NCI-H1436 (cell line): ENCODE measurements around the gene HSPBAP1.
"Not testable (repeated sequence)": the region's sequence is repeated elsewhere in the genome, so short reads cannot be mapped to it uniquely, and the experiment has no call there.

Experiments used
- DNase-seq: peaks from one replicate; lab custom pipeline; 2025; lab: John Stamatoyannopoulos, UW

Gene HSPBAP1

DNA sequence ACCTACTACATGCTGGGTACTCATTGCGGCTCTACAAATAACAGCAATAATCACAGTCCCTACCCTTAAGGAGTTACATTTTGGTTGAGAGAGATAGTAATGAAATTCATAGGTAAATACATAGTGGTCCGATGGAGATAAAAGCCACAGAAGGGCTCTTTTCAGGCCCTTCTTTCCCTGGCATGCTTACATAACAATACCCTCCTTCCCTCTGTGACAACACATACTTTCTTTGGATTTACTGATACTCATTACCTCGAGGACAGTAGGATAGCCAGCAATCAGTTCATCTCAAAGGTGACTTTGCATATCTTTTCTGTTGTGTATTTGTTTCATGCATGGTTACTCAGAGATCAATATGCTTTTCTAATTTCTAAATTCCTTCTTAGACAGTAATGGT lies 54.5 kb downstream of the HSPBAP1 start:
- DNase-seq = no peak

- not testable (repeated sequence) for DNase-seq
Observed at GRCh38 chr3:122732682-122733525, 60.7 kb downstream of the HSPBAP1 start.

- no peak for DNase-seq
Observed at GRCh38 chr3:122730240-122730639, 63.4 kb downstream of the HSPBAP1 start.

DNA sequence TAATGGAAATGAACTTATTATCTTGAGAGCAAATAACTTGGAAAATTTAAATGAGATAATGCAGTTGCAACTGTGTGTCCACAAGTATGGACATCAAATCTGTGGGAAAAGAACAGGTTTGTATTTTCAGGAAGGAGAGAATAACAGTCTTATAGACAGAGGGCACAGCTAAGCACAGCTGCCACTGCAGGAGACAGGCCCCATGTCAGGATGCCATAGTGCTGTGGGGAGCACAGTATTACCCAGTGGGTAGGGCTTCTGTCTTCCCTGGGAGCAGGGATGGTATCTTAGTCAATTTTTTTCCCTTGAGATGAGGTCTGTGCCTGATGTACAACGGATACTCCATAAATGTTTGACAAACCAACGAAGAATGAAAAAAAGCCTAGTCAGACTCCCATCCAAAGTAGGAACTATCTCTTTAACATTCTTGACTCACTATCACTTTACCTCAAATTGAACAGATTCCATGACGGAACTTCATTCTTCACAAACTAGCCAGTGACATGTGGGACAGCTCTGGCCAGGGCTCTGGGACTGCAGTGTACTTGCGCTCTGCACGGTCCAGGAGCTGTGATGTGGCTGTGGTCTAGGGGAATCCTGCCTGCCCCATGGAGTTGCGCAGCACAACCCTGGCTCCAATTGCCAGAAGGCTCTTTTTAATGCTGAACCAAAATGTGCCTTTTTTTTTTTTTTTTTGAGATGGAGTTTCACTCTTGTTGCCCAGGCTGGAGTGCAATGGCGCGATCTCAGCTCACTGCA lies 64.7 kb downstream of the HSPBAP1 start:
- DNase-seq = no peak

DNA sequence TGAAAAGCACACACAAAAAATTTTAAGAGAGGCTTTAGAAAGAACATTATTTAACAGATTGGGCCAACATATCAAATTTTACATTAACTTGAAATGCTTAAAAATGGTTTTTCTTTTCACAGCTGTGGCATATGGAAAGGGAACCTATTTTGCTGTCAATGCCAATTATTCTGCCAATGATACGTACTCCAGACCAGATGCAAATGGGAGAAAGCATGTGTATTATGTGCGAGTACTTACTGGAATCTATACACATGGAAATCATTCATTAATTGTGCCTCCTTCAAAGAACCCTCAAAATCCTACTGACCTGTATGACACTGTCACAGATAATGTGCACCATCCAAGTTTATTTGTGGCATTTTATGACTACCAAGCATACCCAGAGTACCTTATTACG lies 65.4 kb downstream of the HSPBAP1 start:
- no peak for DNase-seq

GRCh38 chr3:122727766-122728165 lies 65.9 kb downstream of the HSPBAP1 start:
- no peak for DNase-seq

GRCh38 chr3:122727294-122727693 lies 66.3 kb downstream of the HSPBAP1 start:
- no peak for DNase-seq

- no peak for DNase-seq
Observed at GRCh38 chr3:122725106-122725505, 68.5 kb downstream of the HSPBAP1 start.

- DNase-seq = no peak
Observed at GRCh38 chr3:122719273-122719921, 74.2 kb downstream of the HSPBAP1 start.

DNA sequence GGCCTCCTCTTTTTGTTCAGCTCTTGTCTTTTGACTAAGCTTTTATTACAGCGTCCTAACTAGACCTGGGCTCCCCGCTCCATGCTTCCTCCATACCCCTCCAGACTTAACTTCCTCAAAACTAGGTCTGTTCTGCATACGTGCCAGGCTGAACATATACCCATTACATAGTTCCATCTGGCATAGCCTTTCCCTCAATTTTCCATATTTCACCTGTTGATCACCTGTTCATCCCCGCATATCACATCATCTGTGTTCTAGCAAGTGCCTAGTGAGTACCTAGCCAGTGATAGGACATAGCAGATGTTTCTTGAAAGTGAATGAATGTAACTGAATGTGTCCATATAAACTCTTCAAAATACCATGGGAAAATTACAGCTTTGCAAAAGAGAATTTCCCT lies 77.0 kb downstream of the HSPBAP1 start:
- DNase-seq = no peak

- DNase-seq = no peak
Observed at GRCh38 chr3:122714273-122714672, 79.4 kb downstream of the HSPBAP1 start.

DNA sequence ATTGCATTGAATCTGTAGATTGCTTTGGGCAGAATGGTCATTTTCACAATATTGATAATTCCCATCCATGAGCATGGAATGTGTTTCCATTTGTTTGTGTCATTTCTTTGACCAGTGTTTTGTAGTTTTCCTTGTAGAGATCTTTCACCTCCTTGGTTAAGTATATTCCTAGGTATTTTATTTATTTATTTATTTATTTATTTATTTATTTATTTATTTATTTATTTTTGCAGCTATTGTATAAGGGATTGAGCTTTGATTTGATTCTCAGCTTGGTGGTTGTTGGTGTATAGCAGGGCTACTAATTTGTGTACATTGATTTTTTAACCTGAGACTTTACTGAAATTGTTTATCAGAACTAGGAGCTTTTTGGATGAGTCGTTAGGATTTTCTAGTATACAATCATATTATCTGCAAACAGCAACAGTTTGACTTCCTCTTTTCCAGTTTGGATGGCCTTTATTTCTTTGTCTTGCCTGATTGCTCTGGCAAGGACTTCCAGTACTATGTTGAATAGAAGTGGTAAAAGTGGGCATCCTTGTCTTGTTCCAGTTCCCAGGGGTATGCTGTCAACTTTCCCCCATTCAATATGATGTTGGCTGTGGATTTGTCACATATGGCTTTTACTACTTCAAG lies 82.9 kb downstream of the HSPBAP1 start:
- DNase-seq = not testable (repeated sequence)

GRCh38 chr3:122705379-122705778 lies 88.3 kb downstream of the HSPBAP1 start:
- DNase-seq = no peak

- no peak for DNase-seq
Observed at GRCh38 chr3:122700193-122700592, 93.4 kb downstream of the HSPBAP1 start.

- DNase-seq = no peak
Observed at GRCh38 chr3:122697952-122698620, 95.5 kb downstream of the HSPBAP1 start.

GRCh38 chr3:122695927-122696561 lies 97.6 kb downstream of the HSPBAP1 start:
- DNase-seq = no peak

- no peak for DNase-seq
Observed at GRCh38 chr3:122694966-122695365, 98.7 kb downstream of the HSPBAP1 start.

GRCh38 chr3:122692674-122693073 lies 101.0 kb downstream of the HSPBAP1 start:
- no peak for DNase-seq

GRCh38 chr3:122691195-122691594 lies 102.4 kb downstream of the HSPBAP1 start:
- no peak for DNase-seq

- DNase-seq = no peak
Observed at GRCh38 chr3:122690096-122690495, 103.5 kb downstream of the HSPBAP1 start.
